NB4 (cell line): ENCODE results near the gene TMEM184A.

ENCODE experiments used
- DNase-seq: peaks from one replicate; pipeline ENCODE4 v3.0.0; 2010; ENCODE audit warnings: low read depth
- H3K4me3 ChIP-seq: one replicate; pipeline ENCODE4 v1.5.1; 2011; ENCODE audit warnings: mild to moderate bottlenecking, low read depth, low read length, moderate library complexity
- CTCF ChIP-seq: IDR thresholded peaks from one replicate; pipeline ENCODE4 v1.5.1; 2012; ENCODE audit warnings: low read depth, low read length
- MAX ChIP-seq: IDR thresholded peaks from 2 replicates; pipeline ENCODE4 v1.6.1; 2011; ENCODE audit warnings: low read depth, low read length
- MYC ChIP-seq: IDR thresholded peaks from 2 replicates; pipeline ENCODE4 v1.6.1; 2011; ENCODE audit warnings: low read depth, low read length
- POLR2A ChIP-seq: IDR thresholded peaks from 2 replicates; pipeline ENCODE4 v1.6.1; 2011; ENCODE audit warnings: mild to moderate bottlenecking; ENCODE audit not compliant: insufficient read length; ENCODE audit errors: extremely low read depth

The TMEM184A gene

GRCh38 chr7:1530946-1531262 is 25.1 kb downstream of the TMEM184A start:
- peak overlapping the region; percentile 70 for H3K4me3 ChIP-seq
- no peak for TF ChIP-seq CTCF
- no peak for TF ChIP-seq MYC
- TF ChIP-seq MAX = peak; percentile 18; the same call in 1 of the 2 replicates
- TF ChIP-seq POLR2A = no peak
- DNase-seq = no peak

- no peak overlapping the region for H3K4me3 ChIP-seq
- TF ChIP-seq CTCF (no peak), MYC (no peak), POLR2A (no peak), MAX (no peak)
Measured at GRCh38 chr7:1529383-1530116, 26.5 kb downstream of the TMEM184A start.

GRCh38 chr7:1526271-1526754 is 29.7 kb downstream of the TMEM184A start:
- no peak overlapping the region for H3K4me3 ChIP-seq
- DNase-seq = no peak
- TF ChIP-seq MAX (no peak), MYC (no peak), CTCF (no peak), POLR2A (no peak)

More at GRCh38 chr7:1529383-1530116, 26.5 kb downstream of the TMEM184A start:
- no peak for DNase-seq

GRCh38 chr7:1525409-1525808 is 30.6 kb downstream of the TMEM184A start:
- DNase-seq = no peak
- H3K4me3 ChIP-seq = no peak overlapping the region
- no peak for TF ChIP-seq MYC
- TF ChIP-seq MAX = no peak
- TF ChIP-seq POLR2A = no peak

- TF ChIP-seq CTCF = no peak
- no peak for TF ChIP-seq MAX
- DNase-seq = no peak
- H3K4me3 ChIP-seq = no peak overlapping the region
Measured at GRCh38 chr7:1523844-1524243, 32.2 kb downstream of the TMEM184A start.

GRCh38 chr7:1523208-1523607 is 32.8 kb downstream of the TMEM184A start:
- DNase-seq = no peak

More at GRCh38 chr7:1523208-1523607, 32.8 kb downstream of the TMEM184A start:
- H3K4me3 ChIP-seq = no peak overlapping the region
- TF ChIP-seq POLR2A (no peak), MYC (no peak), CTCF (no peak), MAX (no peak)
